Fibroblast of villous mesenchyme (primary cell): ENCODE data around the gene CHAF1B. TPM values are rescaled to one million over a fixed set of nuclear protein-coding genes. Genes with fewer than 3 reads are reported as not detected.

Experiments used
- DNase-seq: peaks from one replicate; pipeline ENCODE4 v3.0.0-alpha.2; 2010; ENCODE audit warnings: low read depth
- H3K4me3 ChIP-seq: 2 replicates; pipeline ENCODE4 v1.5.1; 2011; ENCODE audit warnings: low read depth, mild to moderate bottlenecking, low read length
- CTCF ChIP-seq: IDR thresholded peaks from 2 replicates; pipeline ENCODE4 v1.5.1; 2012; ENCODE audit warnings: low read depth, mild to moderate bottlenecking, low read length; ENCODE audit not compliant: insufficient read depth
- total RNA-seq: library from RNA; depleted of rRNA; stranded (reverse); fragments of >200 nt; gene quantifications from 2 replicates; pipeline ENCODE4 v1.2.3, GENCODE V29; 2012

Gene CHAF1B
- total RNA-seq, 1 donor = 3.5 TPM

- TF ChIP-seq CTCF = no peak
- no peak for DNase-seq
- H3K4me3 ChIP-seq = no peak overlapping the region
Measured at GRCh38 chr21:36425286-36425685, 40.1 kb downstream of the CHAF1B start.

- no peak for TF ChIP-seq CTCF
- no peak for DNase-seq
- H3K4me3 ChIP-seq = no peak overlapping the region
Measured at GRCh38 chr21:36427502-36427901, 42.3 kb downstream of the CHAF1B start.

- TF ChIP-seq CTCF = no peak
- no peak overlapping the region for H3K4me3 ChIP-seq
- DNase-seq = no peak
Measured at GRCh38 chr21:36428761-36429432, 43.7 kb downstream of the CHAF1B start.

- H3K4me3 ChIP-seq = peak overlapping the region; percentile 48
- peak; percentile 13 for TF ChIP-seq CTCF
- peak; percentile 99 for DNase-seq
Measured at GRCh38 chr21:36429947-36430546, 44.9 kb downstream of the CHAF1B start.

- H3K4me3 ChIP-seq = peak overlapping the region; percentile 48
Measured at GRCh38 chr21:36430841-36431240, 45.6 kb downstream of the CHAF1B start.

GRCh38 chr21:36431252-36431651 is 46.1 kb downstream of the CHAF1B start:
- DNase-seq = no peak
- no peak for TF ChIP-seq CTCF
- H3K4me3 ChIP-seq = no peak overlapping the region

More at GRCh38 chr21:36430841-36431240, 45.6 kb downstream of the CHAF1B start:
- TF ChIP-seq CTCF = no peak
- peak; percentile 43 for DNase-seq
